Caco-2 (cell line): ENCODE measurements around the gene MS4A8. TPM values are rescaled to one million over a fixed set of nuclear protein-coding genes. Genes with fewer than 3 reads are reported as not detected.
"Not testable (repeated sequence)": the region's sequence is repeated elsewhere in the genome, so short reads cannot be mapped to it uniquely, and the experiment has no call there.

Source experiments
- BruUV-seq: library from RNA; stranded (reverse); fragments of 400-500 nt; replicated peaks from 2 replicates; lab custom pipeline; 2021; lab: Mats Ljungman, UMichigan
- CTCF ChIA-PET: fragments of 300-600 bp; sonication (Branson Sonifier 250); formaldehyde crosslinking; loops from one replicate; lab custom pipeline; 2022; ENCODE audit warnings: antibody characterized with exemption; lab: Charles Lee
- POLR2A ChIA-PET: fragments of 300-600 bp; sonication (Branson Sonifier 250); formaldehyde crosslinking; loops from one replicate; lab custom pipeline; 2022; ENCODE audit warnings: antibody characterized with exemption; lab: Charles Lee
- DNase-seq, 2 experiments: peaks; one replicate each; pipeline versions ENCODE4 v3.0.0 to v3.0.0-alpha.2; 2020 to 2022
- H3K27me3 ChIP-seq: replicated peaks from 2 replicates; pipeline ENCODE4 v1.6.0; 2011; ENCODE audit warnings: low read length; ENCODE audit not compliant: control insufficient read depth, insufficient read depth
- H3K36me3 ChIP-seq: 2 replicates; pipeline ENCODE4 v1.5.1; 2011; ENCODE audit warnings: low read length; ENCODE audit not compliant: control insufficient read depth, insufficient read depth
- H3K4me1 ChIP-seq: fragments of 250-450 bp; sonication (Bioruptor Pico); 2 replicates; pipeline ENCODE4 v1.5.1; 2020; ENCODE audit warnings: mild to moderate bottlenecking
- H3K4me3 ChIP-seq: 2 replicates; pipeline ENCODE4 v1.5.1; 2011; ENCODE audit warnings: low read depth, mild to moderate bottlenecking, control low read depth, low read length
- H3K9me3 ChIP-seq: fragments of 250-450 bp; sonication (Bioruptor Pico); 2 replicates; pipeline ENCODE4 v1.5.1; 2020; ENCODE audit warnings: mild to moderate bottlenecking, moderate library complexity
- H3K27ac Mint-ChIP-seq: one replicate; pipeline ENCODE4 v1.8.0; 2022; ENCODE audit warnings: mixed read lengths; ENCODE audit not compliant: unreplicated experiment
- H3K27me3 Mint-ChIP-seq: one replicate; pipeline ENCODE4 v1.8.0; 2022; ENCODE audit warnings: mixed read lengths; ENCODE audit not compliant: insufficient read depth, unreplicated experiment
- H3K36me3 Mint-ChIP-seq: one replicate; pipeline ENCODE4 v1.8.0; 2022; ENCODE audit warnings: mild to moderate bottlenecking, mixed read lengths; ENCODE audit not compliant: insufficient read depth, unreplicated experiment
- H3K4me1 Mint-ChIP-seq: one replicate; pipeline ENCODE4 v1.8.0; 2022; ENCODE audit warnings: low read depth, mixed read lengths; ENCODE audit not compliant: unreplicated experiment
- H3K4me3 Mint-ChIP-seq: one replicate; pipeline ENCODE4 v1.8.0; 2022; ENCODE audit warnings: mild to moderate bottlenecking, moderate library complexity, mixed read lengths; ENCODE audit not compliant: unreplicated experiment
- H3K9me3 Mint-ChIP-seq: one replicate; pipeline ENCODE4 v1.8.0; 2022; ENCODE audit warnings: mixed read lengths; ENCODE audit not compliant: unreplicated experiment
- CTCF ChIP-seq, 2 experiments: fragments of 200-600 bp in 1 of 2; IDR thresholded peaks; 1 replicate in 1 of 2; 2 replicates in 1 of 2; pipeline versions ENCODE4 v1.5.1 to v1.8.0; 2011 to 2022; ENCODE audit warnings: antibody characterized with exemption in 1 of 2, control low read depth in 1 of 2, inconsistent platforms in 1 of 2, low read depth in 1 of 2, low read length in 1 of 2, mild to moderate bottlenecking in 1 of 2, moderate library complexity in 1 of 2; ENCODE audit not compliant: insufficient read depth in 1 of 2, severe bottlenecking in 1 of 2, unreplicated experiment in 1 of 2
- intact Hi-C: fragments of 100-400 bp; cut with micrococcal nuclease; formaldehyde crosslinking; loops from one replicate; pipeline ENCODE4 v1.10.0; 2022; ENCODE audit not compliant: unreplicated experiment
- total RNA-seq: library from RNA; stranded (reverse); gene quantifications from 2 replicates; pipeline ENCODE4 v1.2.3, GENCODE V29; 2022

MS4A8 gene
- total RNA-seq, 1 experiment from 2014 or later: not detected

- BruUV-seq, H3K36me3 ChIP-seq, H3K27me3 Mint-ChIP-seq, H3K27me3 ChIP-seq, POLR2A ChIA-PET, intact Hi-C loops, H3K36me3 Mint-ChIP-seq, DNase-seq, H3K9me3 Mint-ChIP-seq, H3K9me3 ChIP-seq, H3K4me3 ChIP-seq, CTCF ChIA-PET: not testable (repeated sequence)
- Mint-ChIP-seq H3K4me3 (peak overlapping the region; percentile 6), H3K27ac (peak overlapping the region; percentile 22), H3K4me1 (peaks cover 24% of the 10 kb centered on the region)
- H3K4me1 ChIP-seq: peaks cover 27% of the 10 kb centered on the region
Observed at GRCh38 chr11:60759438-60760225, 60.2 kb downstream of the MS4A8 start.

- Histone ChIP-seq H3K4me1 (peaks cover 21% of the 10 kb centered on the region), H3K27me3 (no peaks in the 10 kb centered on the region)
- CTCF ChIA-PET: interaction anchor here (2.2 to 2.6 kb wide), 2 partner anchors 15 to 60 kb away, joined by 15 to 21 read pairs; no protein-coding TSS in a partner anchor
Observed at GRCh38 chr11:60761436-60762190, 62.2 kb downstream of the MS4A8 start.

GRCh38 chr11:60762851-60763691 is 63.7 kb downstream of the MS4A8 start:
- no peaks in the 10 kb centered on the region for H3K9me3 Mint-ChIP-seq
- Histone ChIP-seq H3K36me3 (no peaks in the 10 kb centered on the region), H3K27me3 (no peaks in the 10 kb centered on the region), H3K4me1 (peaks cover 18% of the 10 kb centered on the region), H3K4me3 (no peak overlapping the region), H3K9me3 (no peaks in the 10 kb centered on the region)
- DNase-seq: peak in 1 of 2 experiments; percentile 44
- peak; percentile 47 to 52 for TF ChIP-seq CTCF (IDR thresholded peaks at IDR 0.05; ENCODE audit: insufficient read depth in 1 of 2, low read depth in 1 of 2, low read length in 1 of 2, severe bottlenecking in 1 of 2, unreplicated experiment in 1 of 2)
- no peak overlapping the region for H3K4me3 Mint-ChIP-seq
- CTCF ChIA-PET: interaction anchor here (0.5 to 2.6 kb wide), 14 partner anchors 10 to 433 kb away, joined by 3 to 25 read pairs (median 6); partner anchors contain the start of genes MS4A10 and MS4A8
- peaks cover 19% of the 10 kb centered on the region for H3K4me1 Mint-ChIP-seq
- H3K27ac Mint-ChIP-seq: no peak overlapping the region
- H3K36me3 Mint-ChIP-seq: peaks cover 5% of the 10 kb centered on the region
- intact Hi-C loops: loop anchor here (1.0 kb wide), 2 partner anchors 52 to 62 kb away; no protein-coding TSS in a partner anchor
- H3K27me3 Mint-ChIP-seq: no peaks in the 10 kb centered on the region
- BruUV-seq: no TSS peak
- POLR2A ChIA-PET: no interaction called here

More at GRCh38 chr11:60761436-60762190, 62.2 kb downstream of the MS4A8 start:
- Mint-ChIP-seq H3K27ac (no peak overlapping the region), H3K4me1 (peaks cover 19% of the 10 kb centered on the region), H3K4me3 (no peak overlapping the region), H3K9me3 (no peaks in the 10 kb centered on the region), H3K36me3 (peaks cover 5% of the 10 kb centered on the region), H3K27me3 (no peaks in the 10 kb centered on the region)
- no peak overlapping the region for H3K4me3 ChIP-seq
- no peak for DNase-seq
- H3K36me3 ChIP-seq: no peaks in the 10 kb centered on the region
- TF ChIP-seq CTCF (IDR thresholded peaks at IDR 0.05; ENCODE audit: insufficient read depth in 1 of 2, low read depth in 1 of 2, low read length in 1 of 2, severe bottlenecking in 1 of 2, unreplicated experiment in 1 of 2): no peak
- BruUV-seq: no TSS peak
- intact Hi-C loops: loop anchor here (1.0 kb wide), 2 partner anchors 50 to 60 kb away; no protein-coding TSS in a partner anchor
- H3K9me3 ChIP-seq: no peaks in the 10 kb centered on the region
- POLR2A ChIA-PET: no interaction called here
